ENCODE data around the gene ANKRD45. TPM values are rescaled to one million over a fixed set of nuclear protein-coding genes. Genes with fewer than 3 reads are reported as not detected.

The ANKRD45 gene
- polyA plus RNA-seq, 2 of the 4 experiments (the other 2 are of a cell fraction) = 0.18 to 0.27 TPM

DNA sequence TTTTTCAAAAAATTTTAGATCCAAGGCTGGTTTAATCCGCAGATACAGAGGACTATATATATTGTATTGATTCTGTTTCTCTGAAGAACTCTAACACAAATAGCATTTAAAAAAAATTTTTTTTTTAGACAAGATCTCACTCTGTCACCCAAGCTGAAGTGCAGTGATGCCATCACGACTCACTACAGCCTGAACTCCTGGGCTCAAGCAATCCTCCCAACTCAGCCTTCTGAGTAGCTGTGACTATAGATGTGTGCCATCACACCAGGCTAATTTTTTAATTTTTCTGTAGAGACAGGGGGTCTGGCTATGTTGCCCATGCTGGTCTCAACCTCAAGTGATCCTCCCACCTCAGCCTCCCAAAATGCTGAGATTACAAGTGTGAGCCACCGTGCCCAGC, 3.0 kb downstream of the ANKRD45 start (continued):
- TF ChIP-seq, protein P1, sequence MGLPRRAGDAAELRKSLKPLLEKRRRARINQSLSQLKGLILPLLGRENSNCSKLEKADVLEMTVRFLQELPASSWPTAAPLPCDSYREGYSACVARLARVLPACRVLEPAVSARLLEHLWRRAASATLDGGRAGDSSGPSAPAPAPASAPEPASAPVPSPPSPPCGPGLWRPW (IDR thresholded peaks at IDR 0.05) = no peak
- TF ChIP-seq POLR2AphosphoS2 (conservative IDR thresholded peaks at IDR 0.05; ENCODE audit: low read length) = no peak

DNA sequence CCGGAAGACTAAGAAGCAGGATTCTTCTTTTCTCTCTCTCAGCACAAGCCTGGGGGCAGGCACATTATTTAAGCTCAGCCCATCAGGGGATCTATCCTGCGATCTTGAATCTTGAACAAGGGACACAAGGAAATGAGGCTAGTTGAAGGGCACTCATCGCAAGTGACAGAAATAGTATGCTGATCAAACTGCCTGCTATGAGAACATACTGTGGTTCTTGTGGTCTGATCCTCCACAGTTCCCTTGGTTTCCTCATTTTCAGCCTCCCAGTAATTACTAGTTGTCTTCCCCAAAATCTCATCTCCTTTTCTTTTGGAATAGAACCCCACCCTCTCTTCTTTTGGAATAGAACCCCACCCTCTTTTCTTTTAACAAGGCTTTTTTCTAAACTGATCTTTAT, 6.5 kb downstream of the ANKRD45 start:
- TF ChIP-seq, protein P2, sequence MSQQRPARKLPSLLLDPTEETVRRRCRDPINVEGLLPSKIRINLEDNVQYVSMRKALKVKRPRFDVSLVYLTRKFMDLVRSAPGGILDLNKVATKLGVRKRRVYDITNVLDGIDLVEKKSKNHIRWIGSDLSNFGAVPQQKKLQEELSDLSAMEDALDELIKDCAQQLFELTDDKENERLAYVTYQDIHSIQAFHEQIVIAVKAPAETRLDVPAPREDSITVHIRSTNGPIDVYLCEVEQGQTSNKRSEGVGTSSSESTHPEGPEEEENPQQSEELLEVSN (IDR thresholded peaks at IDR 0.05; ENCODE audit: borderline replicate concordance, low read depth) = no peak
- TF ChIP-seq PHF8 (IDR thresholded peaks at IDR 0.05; ENCODE audit: borderline replicate concordance, low read depth) (no peak), KDM5A (IDR thresholded peaks at IDR 0.05) (no peak), MAFK (IDR thresholded peaks at IDR 0.05; ENCODE audit: partially characterized antibody) (no peak), CBX2 (IDR thresholded peaks at IDR 0.05; ENCODE audit: borderline replicate concordance, low read depth) (no peak), CEBPB (IDR thresholded peaks at IDR 0.05) (no peak), MAZ (IDR thresholded peaks at IDR 0.05; ENCODE audit: borderline replicate concordance, low read depth, low read length) (no peak), ZSCAN20 (CRISPR knock-in tag; IDR thresholded peaks at IDR 0.05) (no peak), NFE2L2 (conservative IDR thresholded peaks at IDR 0.05; ENCODE audit: low read length) (no peak), HEYL (CRISPR knock-in tag; IDR thresholded peaks at IDR 0.05) (no peak), TP53 (CRISPR knock-in tag; IDR thresholded peaks at IDR 0.05) (no peak), RARB (CRISPR knock-in tag; IDR thresholded peaks at IDR 0.05) (no peak), GATA3 (IDR thresholded peaks at IDR 0.05; ENCODE audit: borderline replicate concordance) (no peak), RAD21 (conservative IDR thresholded peaks at IDR 0.05 in 1 of 2, IDR thresholded peaks at IDR 0.05 in 1 of 2) (no peak), FOSB (CRISPR knock-in tag; IDR thresholded peaks at IDR 0.05) (no peak)
- Histone ChIP-seq H3K4me1 (no peaks in the 10 kb centered on the region), H3K4me3 (no peak overlapping the region), H3K27ac (no peak overlapping the region), H3K9me3 (no peaks in the 10 kb centered on the region), H3K4me2 (no peak overlapping the region)
- DNase-seq (ENCODE audit: low read depth in 1 of 2, low spot score in 1 of 2) (no peak), ATAC-seq (no peak), FAIRE-seq (no peak)
- ChIA-PET CTCF (interaction anchor here (1.0 kb wide), 1 partner anchor 232 kb away, joined by 3 read pairs; no protein-coding TSS in a partner anchor), POLR2A (no interaction called here)
- 88% methylated on average over 3 of the region's 3 CpGs for WGBS (ENCODE audit: missing lambda C conversion rate)

GRCh38 chr1:173661763-173662162, 7.9 kb downstream of the ANKRD45 start:
- WGBS (ENCODE audit: missing lambda C conversion rate) = 4% methylated on average over 1 of the region's 1 CpG
- H3K4me2 ChIP-seq = no peak overlapping the region

More at GRCh38 chr1:173661763-173662162, 7.9 kb downstream of the ANKRD45 start:
- ATAC-seq (no peak), DNase-seq (ENCODE audit: low read depth in 1 of 2, low spot score in 1 of 2) (no peak), FAIRE-seq (no peak)
- POLR2A ChIA-PET = no interaction called here
- CTCF ChIA-PET = interaction anchor here (0.6 kb wide), 1 partner anchor 71 kb away, joined by 3 read pairs; no protein-coding TSS in a partner anchor
- Histone ChIP-seq H3K9me3 (no peaks in the 10 kb centered on the region), H3K4me1 (no peaks in the 10 kb centered on the region), H3K27ac (no peak overlapping the region), H3K4me3 (no peak overlapping the region)
- TF ChIP-seq BHLHE40 (IDR thresholded peaks at IDR 0.05; ENCODE audit: low read depth, low read length) (no peak), HMGXB4 (CRISPR knock-in tag; IDR thresholded peaks at IDR 0.05; ENCODE audit: borderline replicate concordance) (no peak), GATA3 (IDR thresholded peaks at IDR 0.05; ENCODE audit: borderline replicate concordance) (no peak), CHD4 (IDR thresholded peaks at IDR 0.05; ENCODE audit: borderline replicate concordance) (no peak), KDM1A (IDR thresholded peaks at IDR 0.05; ENCODE audit: low read depth) (no peak), ESRRA (IDR thresholded peaks at IDR 0.05; ENCODE audit: borderline replicate concordance, low read length) (no peak), TFCP2L1 (CRISPR knock-in tag; IDR thresholded peaks at IDR 0.05) (no peak), EHMT2 (IDR thresholded peaks at IDR 0.05; ENCODE audit: low read depth) (no peak)
